HCT116 (cell line): ENCODE data around the gene PLCB1. TPM values are rescaled to one million over a fixed set of nuclear protein-coding genes. Genes with fewer than 3 reads are reported as not detected.

Experiments used
- ATAC-seq: fragments of 200-7000 bp; cut with Tn5 transposase; 2 replicates; pipeline ENCODE4 v1.9.1; 2020; ENCODE audit warnings: mild to moderate bottlenecking, moderate library complexity
- BruUV-seq: library from RNA; stranded (reverse); fragments of 400-500 nt; replicated peaks from 2 replicates; lab custom pipeline; 2021; lab: Mats Ljungman, UMichigan
- CTCF ChIA-PET: fragments of 300-600 bp; sonication (Branson Sonifier 250); formaldehyde crosslinking; loops from one replicate; lab custom pipeline; 2021; ENCODE audit warnings: antibody characterized with exemption; lab: Charles Lee
- POLR2A ChIA-PET: fragments of 300-600, 350-600 bp; sonication (Branson Sonifier 250); formaldehyde crosslinking; loops from one replicate; lab custom pipeline; 2021; ENCODE audit warnings: antibody characterized with exemption; lab: Charles Lee
- RAD21 ChIA-PET, 2 experiments: fragments of 300-600 bp; sonication (Branson Sonifier 250); formaldehyde crosslinking; loops; one replicate each; lab custom pipeline; 2023; ENCODE audit warnings: low total read pairs in 2 of 2; ENCODE audit not compliant: uncharacterized antibody in 2 of 2, unreplicated experiment in 2 of 2, low non-redundant PET in 1 of 2; lab: Charles Lee
- DNase-seq: peaks from one replicate; pipeline ENCODE4 v3.0.0-alpha.2; 2010; ENCODE audit warnings: low read depth, low spot score
- H2AFZ ChIP-seq: fragments of 200-600 bp; shearing (Covaris generic), sonication (generic); 2 replicates; pipeline ENCODE4 v1.6.1; 2017; ENCODE audit warnings: low read depth, mixed run types, mixed read lengths, antibody characterized with exemption, low read length; ENCODE audit not compliant: poor library complexity, severe bottlenecking
- H3K27ac ChIP-seq: 2 replicates; pipeline ENCODE4 v1.5.1; 2012; ENCODE audit warnings: low read depth, low read length
- H3K27me3 ChIP-seq: fragments of 200-600 bp; sonication (generic); 2 replicates; pipeline ENCODE4 v1.6.1; 2016; ENCODE audit warnings: mixed run types, low read length, mixed read lengths; ENCODE audit not compliant: insufficient read depth
- H3K36me3 ChIP-seq, 2 experiments: fragments of 200-500 bp in 1 of 2; fragments of 200-600 bp in 1 of 2; sonication (Bioruptor generic) in 1 of 2; sonication (generic) in 1 of 2; 2 replicates each; pipeline versions ENCODE4 v1.5.1 to v1.6.1; 2014 to 2016; ENCODE audit warnings: low read length in 2 of 2, inconsistent platforms in 1 of 2, mixed read lengths in 1 of 2, mixed run types in 1 of 2; ENCODE audit not compliant: insufficient read depth in 2 of 2, control insufficient read depth in 1 of 2
- H3K4me1 ChIP-seq, 2 experiments: fragments of 200-600 bp in 1 of 2; sonication (generic) in 1 of 2; 2 replicates each; pipeline versions ENCODE4 v1.5.1 to v1.6.1; 2012 to 2017; ENCODE audit warnings: low read length in 2 of 2, inconsistent platforms in 1 of 2, mild to moderate bottlenecking in 1 of 2, mixed read lengths in 1 of 2, mixed run types in 1 of 2, moderate library complexity in 1 of 2; ENCODE audit not compliant: insufficient read depth in 2 of 2, control insufficient read depth in 1 of 2
- H3K4me2 ChIP-seq: fragments of 200-600 bp; sonication (generic); 2 replicates; pipeline ENCODE4 v1.6.1; 2017; ENCODE audit warnings: mixed run types, low read length, mixed read lengths
- H3K4me3 ChIP-seq, 2 experiments: fragments of 200-600 bp in 1 of 2; sonication (generic) in 1 of 2; replicated peaks in 1 of 2; 2 replicates each; pipeline ENCODE4 v1.5.1; 2011 to 2016; ENCODE audit warnings: low read length in 2 of 2, control low read depth in 1 of 2, low read depth in 1 of 2, mild to moderate bottlenecking in 1 of 2, mixed read lengths in 1 of 2, mixed run types in 1 of 2
- H3K79me2 ChIP-seq: fragments of 200-600 bp; sonication (generic); 2 replicates; pipeline ENCODE4 v1.6.1; 2017; ENCODE audit warnings: mild to moderate bottlenecking, mixed run types, low read length, moderate library complexity, mixed read lengths; ENCODE audit not compliant: insufficient read depth
- H3K9ac ChIP-seq: fragments of 200-600 bp; sonication (generic); 2 replicates; pipeline ENCODE4 v1.6.1; 2016; ENCODE audit warnings: low read length, mixed read lengths
- H3K9me2 ChIP-seq: fragments of 200-600 bp; sonication (generic), shearing (Covaris generic); 2 replicates; pipeline ENCODE4 v1.6.1; 2017; ENCODE audit warnings: mixed run types, mild to moderate bottlenecking, moderate library complexity; ENCODE audit not compliant: insufficient read depth
- H3K9me3 ChIP-seq, 2 experiments: fragments of 200-500 bp in 1 of 2; fragments of 200-600 bp in 1 of 2; sonication (Bioruptor generic) in 1 of 2; sonication (generic) in 1 of 2; 2 replicates each; pipeline ENCODE4 v1.6.1; 2014 to 2017; ENCODE audit warnings: low read length in 2 of 2, mixed read lengths in 2 of 2, inconsistent platforms in 1 of 2, low read depth in 1 of 2, mild to moderate bottlenecking in 1 of 2, mixed run types in 1 of 2, moderate library complexity in 1 of 2; ENCODE audit not compliant: control insufficient read depth in 1 of 2, insufficient read depth in 1 of 2
- H4K20me1 ChIP-seq: fragments of 200-600 bp; sonication (generic), shearing (Covaris generic); 2 replicates; pipeline ENCODE4 v1.6.1; 2017; ENCODE audit warnings: mixed run types, mild to moderate bottlenecking, moderate library complexity; ENCODE audit not compliant: insufficient read depth
- CEBPB ChIP-seq: IDR thresholded peaks from 2 replicates; pipeline ENCODE4 v1.6.1; 2012; ENCODE audit warnings: low read depth
- EGR1 ChIP-seq: IDR thresholded peaks from 2 replicates; pipeline ENCODE4 v1.6.1; 2012; ENCODE audit warnings: low read depth
- EZH2 ChIP-seq: fragments of 200-600 bp; sonication (generic); IDR thresholded peaks from 2 replicates; pipeline ENCODE4 v1.6.1; 2017; ENCODE audit warnings: antibody characterized with exemption, mixed run types
- FOSL1 ChIP-seq: IDR thresholded peaks from 2 replicates; pipeline ENCODE4 v1.6.1; 2012; ENCODE audit warnings: low read depth
- JUND ChIP-seq: IDR thresholded peaks from 2 replicates; pipeline ENCODE4 v1.6.1; 2012
- POLR2AphosphoS5 ChIP-seq: IDR thresholded peaks from 2 replicates; pipeline ENCODE4 v1.6.1; 2011; ENCODE audit warnings: mild to moderate bottlenecking, low read depth, low read length, moderate library complexity
- RAD21 ChIP-seq: IDR thresholded peaks from 2 replicates; pipeline ENCODE4 v1.6.1; 2012; ENCODE audit warnings: low read depth, mild to moderate bottlenecking
- SIN3A ChIP-seq: IDR thresholded peaks from 2 replicates; pipeline ENCODE4 v1.6.1; 2012; ENCODE audit warnings: low read depth
- SRF ChIP-seq: IDR thresholded peaks from 2 replicates; pipeline ENCODE4 v1.6.1; 2012; ENCODE audit warnings: low read depth
- YY1 ChIP-seq: IDR thresholded peaks from 2 replicates; pipeline ENCODE4 v1.6.1; 2011; ENCODE audit warnings: low read length, low read depth, moderate library complexity, mild to moderate bottlenecking; ENCODE audit not compliant: insufficient replicate concordance; ENCODE audit errors: extremely low read depth
- intact Hi-C: fragments of 100-400 bp; cut with micrococcal nuclease; formaldehyde crosslinking; loops from 2 replicates; pipeline ENCODE4 v1.10.0; 2022
- total RNA-seq: library from RNA; stranded (reverse); gene quantifications from one replicate; pipeline ENCODE4 v1.2.1, GENCODE V29; 2021; ENCODE audit not compliant: unreplicated experiment
- TF ChIP-seq, protein P1 (sequence below), 3 experiments: fragments of 200-600 bp in 1 of 3; sonication (generic) in 1 of 3; IDR thresholded peaks in 2 of 3; conservative IDR thresholded peaks in 1 of 3; 2 replicates each; pipeline ENCODE4 v1.5.1; 2012 to 2017; ENCODE audit warnings: low read depth in 2 of 3, low read length in 2 of 3, antibody characterized with exemption in 1 of 3, borderline replicate concordance in 1 of 3, control low read depth in 1 of 3, mild to moderate bottlenecking in 1 of 3, mixed read lengths in 1 of 3, mixed run types in 1 of 3, moderate library complexity in 1 of 3; ENCODE audit not compliant: insufficient read depth in 1 of 3
- TF ChIP-seq, protein P2 (sequence below): IDR thresholded peaks from 2 replicates; pipeline ENCODE4 v1.6.1; 2012
- TF ChIP-seq, protein P3 (sequence below): IDR thresholded peaks from 2 replicates; pipeline ENCODE4 v1.6.1; 2011; ENCODE audit warnings: mild to moderate bottlenecking, low read length, moderate library complexity; ENCODE audit not compliant: insufficient replicate concordance; ENCODE audit errors: extremely low read depth

The PLCB1 gene
- total RNA-seq, 1 experiment from 2014 or later: 15.8 TPM

DNA sequence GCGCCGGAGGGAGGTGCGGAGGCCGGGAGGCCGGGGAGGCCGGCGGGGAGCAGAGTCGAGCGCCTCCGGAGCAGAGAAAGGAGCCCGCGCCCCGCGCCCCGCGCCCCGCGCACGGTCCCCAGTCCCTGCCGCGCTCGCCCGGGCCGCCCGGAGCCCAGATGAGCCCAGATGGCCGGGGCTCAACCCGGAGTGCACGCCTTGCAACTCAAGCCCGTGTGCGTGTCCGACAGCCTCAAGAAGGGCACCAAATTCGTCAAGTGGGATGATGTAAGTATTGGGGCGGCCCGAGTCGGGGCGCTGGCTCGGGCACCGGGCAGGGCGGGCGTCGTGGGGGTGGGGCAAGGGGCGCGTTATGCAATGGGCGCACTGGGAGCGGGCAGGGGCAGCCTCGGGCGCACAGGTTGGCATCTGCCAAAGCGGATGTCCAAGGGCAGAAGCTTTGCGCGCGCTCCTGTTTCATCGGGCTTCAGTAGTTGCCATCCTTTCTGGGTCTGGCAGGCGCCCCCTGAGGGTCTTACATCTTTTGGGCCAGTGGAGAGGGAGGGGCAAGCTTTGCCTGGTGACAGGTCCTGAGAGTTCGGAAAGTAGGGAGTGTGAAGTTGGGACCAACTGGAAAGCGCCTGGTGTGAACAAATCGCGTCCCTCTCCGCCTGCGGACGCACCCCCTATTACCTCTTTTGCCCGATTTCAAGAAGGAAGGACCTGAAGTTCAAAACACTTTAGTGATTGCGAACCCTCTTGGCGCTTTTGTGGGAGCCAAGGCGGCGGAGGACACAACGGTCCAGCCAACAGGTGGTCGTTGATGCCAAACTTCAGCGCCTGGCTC is 631 bp downstream of the PLCB1 start:
- peaks cover 0 to 5% of the 10 kb centered on the region in 2 experiments; a peak in 2 of 4 replicates for H3K4me1 ChIP-seq
- no peak for DNase-seq
- RAD21 ChIA-PET: no interaction called here
- H2AFZ ChIP-seq: no peak overlapping the region
- H4K20me1 ChIP-seq: no peaks in the 10 kb centered on the region
- TF ChIP-seq FOSL1 (no peak), JUND (no peak), EGR1 (no peak), SIN3A (no peak), SRF (no peak), CEBPB (no peak), YY1 (no peak), RAD21 (no peak), POLR2AphosphoS5 (no peak), EZH2 (no peak)
- TF ChIP-seq, protein P1, sequence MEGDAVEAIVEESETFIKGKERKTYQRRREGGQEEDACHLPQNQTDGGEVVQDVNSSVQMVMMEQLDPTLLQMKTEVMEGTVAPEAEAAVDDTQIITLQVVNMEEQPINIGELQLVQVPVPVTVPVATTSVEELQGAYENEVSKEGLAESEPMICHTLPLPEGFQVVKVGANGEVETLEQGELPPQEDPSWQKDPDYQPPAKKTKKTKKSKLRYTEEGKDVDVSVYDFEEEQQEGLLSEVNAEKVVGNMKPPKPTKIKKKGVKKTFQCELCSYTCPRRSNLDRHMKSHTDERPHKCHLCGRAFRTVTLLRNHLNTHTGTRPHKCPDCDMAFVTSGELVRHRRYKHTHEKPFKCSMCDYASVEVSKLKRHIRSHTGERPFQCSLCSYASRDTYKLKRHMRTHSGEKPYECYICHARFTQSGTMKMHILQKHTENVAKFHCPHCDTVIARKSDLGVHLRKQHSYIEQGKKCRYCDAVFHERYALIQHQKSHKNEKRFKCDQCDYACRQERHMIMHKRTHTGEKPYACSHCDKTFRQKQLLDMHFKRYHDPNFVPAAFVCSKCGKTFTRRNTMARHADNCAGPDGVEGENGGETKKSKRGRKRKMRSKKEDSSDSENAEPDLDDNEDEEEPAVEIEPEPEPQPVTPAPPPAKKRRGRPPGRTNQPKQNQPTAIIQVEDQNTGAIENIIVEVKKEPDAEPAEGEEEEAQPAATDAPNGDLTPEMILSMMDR (IDR thresholded peaks at IDR 0.05 in 2 of 3, conservative IDR thresholded peaks at IDR 0.05 in 1 of 3; ENCODE audit: borderline replicate concordance in 1 of 3, insufficient read depth in 1 of 3, low read depth in 2 of 3, low read length in 2 of 3): no peak
- TF ChIP-seq, protein P2, sequence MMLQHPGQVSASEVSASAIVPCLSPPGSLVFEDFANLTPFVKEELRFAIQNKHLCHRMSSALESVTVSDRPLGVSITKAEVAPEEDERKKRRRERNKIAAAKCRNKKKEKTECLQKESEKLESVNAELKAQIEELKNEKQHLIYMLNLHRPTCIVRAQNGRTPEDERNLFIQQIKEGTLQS: no peak
- TF ChIP-seq, protein P3, sequence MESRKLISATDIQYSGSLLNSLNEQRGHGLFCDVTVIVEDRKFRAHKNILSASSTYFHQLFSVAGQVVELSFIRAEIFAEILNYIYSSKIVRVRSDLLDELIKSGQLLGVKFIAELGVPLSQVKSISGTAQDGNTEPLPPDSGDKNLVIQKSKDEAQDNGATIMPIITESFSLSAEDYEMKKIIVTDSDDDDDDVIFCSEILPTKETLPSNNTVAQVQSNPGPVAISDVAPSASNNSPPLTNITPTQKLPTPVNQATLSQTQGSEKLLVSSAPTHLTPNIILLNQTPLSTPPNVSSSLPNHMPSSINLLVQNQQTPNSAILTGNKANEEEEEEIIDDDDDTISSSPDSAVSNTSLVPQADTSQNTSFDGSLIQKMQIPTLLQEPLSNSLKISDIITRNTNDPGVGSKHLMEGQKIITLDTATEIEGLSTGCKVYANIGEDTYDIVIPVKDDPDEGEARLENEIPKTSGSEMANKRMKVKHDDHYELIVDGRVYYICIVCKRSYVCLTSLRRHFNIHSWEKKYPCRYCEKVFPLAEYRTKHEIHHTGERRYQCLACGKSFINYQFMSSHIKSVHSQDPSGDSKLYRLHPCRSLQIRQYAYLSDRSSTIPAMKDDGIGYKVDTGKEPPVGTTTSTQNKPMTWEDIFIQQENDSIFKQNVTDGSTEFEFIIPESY: no peak
- no peaks in the 10 kb centered on the region for H3K36me3 ChIP-seq
- H3K9me2 ChIP-seq: no peaks in the 10 kb centered on the region
- intact Hi-C loops: loop anchor here (1.0 to 10.0 kb wide), 2 partner anchors 402 to 590 kb away; no protein-coding TSS in a partner anchor
- H3K27ac ChIP-seq: no peak overlapping the region
- peak overlapping the region in 1 of 2 experiments; percentile 20; a peak in 1 of 4 replicates for H3K4me3 ChIP-seq
- no peaks in the 10 kb centered on the region for H3K27me3 ChIP-seq
- ATAC-seq: no peak
- POLR2A ChIA-PET: no interaction called here
- BruUV-seq: no TSS peak
- H3K9me3 ChIP-seq: no peaks in the 10 kb centered on the region
- peak overlapping the region; percentile 81 for H3K4me2 ChIP-seq
- CTCF ChIA-PET: interaction anchor here (1.1 kb wide), 1 partner anchor 589 kb away, joined by 3 read pairs; no protein-coding TSS in a partner anchor
- H3K79me2 ChIP-seq: no peaks in the 10 kb centered on the region
- no peak overlapping the region for H3K9ac ChIP-seq
